Gastrocnemius medialis (tissue), 4 donors: Measurements from ENCODE around the gene MFSD8. TPM values are rescaled to one million over a fixed set of nuclear protein-coding genes. Genes with fewer than 3 reads are reported as not detected.

Experiments used
- ATAC-seq, 2 donors: fragments of 150-250 bp; one replicate each; pipeline ENCODE4 v1.9.1; 2016
- DNase-seq, 2 donors: peaks; one replicate each; pipeline ENCODE4 v3.0.0-alpha.2; 2019
- H3K27ac ChIP-seq, 4 donors: fragments of 200-600 bp; sonication (generic); 1 replicate in 1 of 4; 2 replicates in 3 of 4; pipeline ENCODE4 v1.5.1; 2016 to 2018; ENCODE audit warnings: mild to moderate bottlenecking in 2 of 4, moderate library complexity in 1 of 4
- H3K27me3 ChIP-seq, 3 donors: fragments of 200-600 bp; sonication (generic) in 2 of 3; 1 replicate in 1 of 3; 2 replicates in 2 of 3; pipeline versions ENCODE4 v1.5.1 to v1.6.0; 2016 to 2019; ENCODE audit warnings: mild to moderate bottlenecking in 1 of 3, moderate library complexity in 1 of 3
- H3K36me3 ChIP-seq, 2 donors: fragments of 200-600 bp; sonication (generic) in 1 of 2; one replicate each; pipeline ENCODE4 v1.5.1; 2017 to 2018
- H3K4me1 ChIP-seq, 2 donors: fragments of 200-600 bp; sonication (generic) in 1 of 2; one replicate each; pipeline ENCODE4 v1.5.1; 2016 to 2017; ENCODE audit warnings: mild to moderate bottlenecking in 2 of 2
- H3K4me3 ChIP-seq, 4 donors: fragments of 200-600 bp; sonication (generic) in 3 of 4; 1 replicate in 1 of 4; 2 replicates in 3 of 4; pipeline ENCODE4 v1.5.1; 2016 to 2019; ENCODE audit warnings: mild to moderate bottlenecking in 2 of 4
- H3K9me3 ChIP-seq, 3 donors: fragments of 200-600 bp; sonication (generic) in 2 of 3; 1 replicate in 1 of 3; 2 replicates in 2 of 3; pipeline ENCODE4 v1.5.1; 2016 to 2019
- CTCF ChIP-seq, 5 experiments: fragments of 450-650 bp in 3 of 5; fragments of 200-600 bp in 2 of 5; sonication (generic) in 2 of 5; IDR thresholded peaks in 4 of 5; conservative IDR thresholded peaks in 1 of 5; 1 replicate in 4 of 5; 2 replicates in 1 of 5; pipeline ENCODE4 v1.5.1; 2016 to 2019; ENCODE audit warnings: antibody characterized with exemption in 5 of 5, mild to moderate bottlenecking in 3 of 5, moderate library complexity in 3 of 5
- POLR2A ChIP-seq, 2 donors: fragments of 450-650 bp; IDR thresholded peaks; one replicate each; pipeline ENCODE4 v1.6.1; 2017; ENCODE audit warnings: antibody characterized with exemption in 2 of 2, mild to moderate bottlenecking in 2 of 2, moderate library complexity in 2 of 2
- in situ Hi-C, 4 donors: fragments of 200-750 bp; cut with MboI; loops; one replicate each; pipeline versions ENCODE4 v1.15.0 to v1.8.0; 2017; ENCODE audit warnings: low sequenced_read_pairs in 4 of 4
- intact Hi-C: fragments of 100-400 bp; cut with DNase I; formaldehyde crosslinking; loops from one replicate; pipeline ENCODE4 v1.15.1; 2023; ENCODE audit warnings: low total_unique reads
- total RNA-seq, 4 donors: library from RNA; depleted of rRNA; stranded (reverse); fragments of >200 nt; gene quantifications; one replicate each; pipeline versions ENCODE4 v1.1.0 to v1.2.3, GENCODE V29; 2016

The MFSD8 gene
- total RNA-seq, 4 donors from 2014 or later, result 5.6 to 13.2 (median 7.5) TPM

- Histone ChIP-seq H3K36me3 (no peaks in the 10 kb centered on the region), H3K27ac (no peak overlapping the region), H3K27me3 (no peaks in the 10 kb centered on the region), H3K9me3 (no peaks in the 10 kb centered on the region), H3K4me3 (no peak overlapping the region), H3K4me1 (no peaks in the 10 kb centered on the region)
- no peak for TF ChIP-seq POLR2A (IDR thresholded peaks at IDR 0.05)
- no peak for TF ChIP-seq CTCF (IDR thresholded peaks at IDR 0.05 in 4 of 5, conservative IDR thresholded peaks at IDR 0.05 in 1 of 5)
- intact Hi-C loops (no loop called here), in situ Hi-C loops (no loop called here)
- ATAC-seq (no peak), DNase-seq (no peak)
These were observed 96.8 kb downstream of the MFSD8 start for GRCh38 chr4:127868196-127868595.

Other genes with a start within 250 kb of the MFSD8 start
- not detected for gene SLC25A31, start 234.8 kb downstream of the MFSD8 start, total RNA-seq
- gene HSPA4L, start 182.9 kb downstream of the MFSD8 start, total RNA-seq, result 1 to 10 TPM in 2 of 4 donors, under 1 TPM in 2; 0.36 to 1.2 (median 0.74) TPM
- gene PLK4, start 84.3 kb downstream of the MFSD8 start, total RNA-seq, result under 1 TPM in 2 of 4 donors, not detected in 2; 0.11 to 0.98 TPM
- gene ABHD18, start 233 bp upstream of the MFSD8 start, total RNA-seq, result 1 to 10 TPM; 3.9 to 7.8 (median 5.8) TPM
- 10 to 100 TPM; 19.5 to 23.5 (median 22.8) TPM for gene LARP1B, start 96.1 kb upstream of the MFSD8 start, total RNA-seq